ENCODE data around the gene ADRA2C. TPM values are rescaled to one million over a fixed set of nuclear protein-coding genes. Genes with fewer than 3 reads are reported as not detected.

Gene ADRA2C
- total RNA-seq, 1 experiment from 2014 or later = 18.5 TPM

DNA sequence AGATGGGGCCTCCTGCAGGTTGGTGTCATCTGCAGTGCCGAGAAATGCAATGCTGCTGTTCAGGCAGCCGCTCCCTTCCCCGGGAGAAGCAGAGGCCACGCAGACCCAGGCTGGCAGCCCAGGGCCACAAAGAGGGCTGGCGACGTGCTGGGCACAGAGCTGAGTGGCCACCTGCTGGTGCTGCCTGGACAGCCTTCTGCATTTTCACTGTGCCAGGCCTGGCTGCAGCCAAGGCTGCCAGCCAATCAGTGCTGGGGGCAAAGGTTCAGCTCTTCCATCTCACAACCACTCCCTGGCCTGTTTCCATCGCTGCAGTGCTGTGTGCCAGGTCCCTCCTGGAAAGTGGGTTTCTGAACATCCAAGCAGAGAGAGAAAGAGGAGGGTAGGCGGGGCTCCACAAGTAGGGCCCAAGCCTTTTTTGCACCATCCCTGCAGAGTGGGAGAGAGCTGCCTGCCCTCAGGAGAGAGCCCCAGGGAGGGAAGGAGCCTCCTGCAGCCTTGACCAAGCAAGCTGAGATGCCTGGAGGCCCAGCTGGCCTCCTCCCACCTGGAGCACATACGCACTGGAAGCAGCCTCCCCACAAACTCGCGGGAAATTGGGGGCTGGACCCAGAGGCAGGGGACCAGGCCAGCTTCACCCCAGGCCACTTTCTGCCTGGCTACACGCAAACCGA lies 20.1 kb downstream of the ADRA2C start:
- H3K36me3 ChIP-seq = no peaks in the 10 kb centered on the region
- no peak overlapping the region for H3K27ac ChIP-seq
- no peak overlapping the region for H3K4me3 ChIP-seq
- H3K9me3 ChIP-seq (replicated peaks) = no peaks in the 10 kb centered on the region
- H3K27me3 ChIP-seq = peaks cover 3% of the 10 kb centered on the region; the same call in 1 of the 2 replicates
- no peak for DNase-seq
- peaks cover 17% of the 10 kb centered on the region for H3K4me1 ChIP-seq

DNA sequence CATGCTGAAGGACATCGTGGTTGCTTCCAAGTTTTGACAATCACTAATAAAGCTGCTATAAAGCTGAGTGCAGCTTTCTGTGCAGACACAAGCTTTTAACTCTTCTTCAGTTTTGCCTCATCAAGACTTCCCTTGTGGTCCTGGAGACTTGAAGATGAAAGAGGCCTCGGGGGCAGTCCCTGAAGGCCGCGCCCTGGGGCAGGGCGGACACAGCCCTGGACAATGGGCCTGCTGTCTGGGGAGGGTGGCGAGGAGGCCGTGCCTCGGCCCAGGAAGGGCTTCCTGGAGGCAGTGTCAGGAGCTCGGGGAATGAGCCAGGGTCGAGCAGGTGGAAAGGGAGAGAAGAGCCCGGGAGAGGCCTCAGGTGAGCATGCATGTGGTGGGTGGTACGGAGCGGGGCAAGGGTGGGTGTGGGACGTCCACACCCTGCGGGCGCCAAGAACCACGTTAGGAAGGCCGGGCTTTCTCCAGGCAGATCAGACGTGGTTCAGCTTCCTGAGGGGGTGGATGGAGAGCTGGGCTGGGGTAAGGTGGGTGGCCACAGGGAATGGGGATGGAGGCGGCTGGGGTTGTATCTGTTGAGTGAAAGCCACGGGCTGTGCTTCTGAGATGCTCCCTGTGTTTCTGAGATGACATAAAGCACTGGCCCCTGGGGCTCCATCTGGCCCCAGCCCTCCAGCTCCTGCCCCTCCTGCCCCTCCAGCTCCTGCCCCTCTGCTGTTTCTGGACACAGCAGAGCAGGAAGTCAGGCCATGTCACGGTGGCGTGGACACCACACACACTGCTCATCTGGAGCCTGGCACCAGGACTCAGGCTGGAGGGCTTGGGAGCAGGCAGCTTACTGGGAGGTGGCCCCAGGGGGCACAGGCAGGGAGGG lies 21.5 kb downstream of the ADRA2C start:
- H3K27ac ChIP-seq = no peak overlapping the region
- no peak overlapping the region for H3K4me3 ChIP-seq
- no peaks in the 10 kb centered on the region for H3K9me3 ChIP-seq (replicated peaks)
- H3K36me3 ChIP-seq = no peaks in the 10 kb centered on the region
- H3K4me1 ChIP-seq = peaks cover 17% of the 10 kb centered on the region
- H3K27me3 ChIP-seq = no peaks in the 10 kb centered on the region; the same call in 1 of the 2 replicates
- DNase-seq = no peak

DNA sequence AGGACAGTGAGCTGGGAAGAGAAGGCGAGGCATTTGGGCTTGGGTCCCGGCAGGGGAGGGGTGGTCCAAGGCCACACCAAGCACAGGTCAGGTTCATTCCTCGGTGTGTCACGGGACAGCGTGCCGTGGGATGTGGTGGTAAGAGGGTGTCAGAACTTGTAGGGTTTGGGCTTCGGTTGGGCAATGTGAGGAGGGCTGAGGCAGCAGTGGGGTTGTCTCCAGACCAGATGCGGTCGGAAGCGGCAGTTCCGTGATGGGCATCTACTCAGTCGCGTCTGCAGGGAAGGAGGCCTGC lies 22.1 kb downstream of the ADRA2C start:
- Histone ChIP-seq H3K27me3 (no peaks in the 10 kb centered on the region; the same call in 1 of the 2 replicates), H3K36me3 (no peaks in the 10 kb centered on the region), H3K27ac (no peak overlapping the region), H3K4me1 (peaks cover 15% of the 10 kb centered on the region), H3K9me3 (replicated peaks) (no peaks in the 10 kb centered on the region), H3K4me3 (no peak overlapping the region)
- no peak for DNase-seq

GRCh38 chr4:3789587-3789986 lies 23.4 kb downstream of the ADRA2C start:
- Histone ChIP-seq H3K4me3 (no peak overlapping the region), H3K4me1 (peaks cover 5% of the 10 kb centered on the region), H3K27me3 (no peaks in the 10 kb centered on the region), H3K27ac (no peak overlapping the region), H3K36me3 (no peaks in the 10 kb centered on the region), H3K9me3 (replicated peaks) (0 out of 2 replicates have a peak, but pooled peaks cover 4% of the 10 kb centered on the region)
- no peak for DNase-seq

- H3K9me3 ChIP-seq (replicated peaks) = 0 out of 2 replicates have a peak, but pooled peaks cover 4% of the 10 kb centered on the region
- no peaks in the 10 kb centered on the region for H3K36me3 ChIP-seq
- peaks cover under 1% of the 10 kb centered on the region for H3K4me1 ChIP-seq
- no peak overlapping the region for H3K27ac ChIP-seq
- H3K27me3 ChIP-seq = no peaks in the 10 kb centered on the region
- no peak for DNase-seq
- H3K4me3 ChIP-seq = no peak overlapping the region
Observed at GRCh38 chr4:3790006-3790561, 23.9 kb downstream of the ADRA2C start.

GRCh38 chr4:3791256-3791655 lies 25.1 kb downstream of the ADRA2C start:
- no peaks in the 10 kb centered on the region for H3K27me3 ChIP-seq
- H3K27ac ChIP-seq = no peak overlapping the region
- DNase-seq = no peak
- no peak overlapping the region for H3K4me3 ChIP-seq
- no peaks in the 10 kb centered on the region for H3K36me3 ChIP-seq
- H3K9me3 ChIP-seq (replicated peaks) = 0 out of 2 replicates have a peak, but pooled peaks cover 4% of the 10 kb centered on the region
- no peaks in the 10 kb centered on the region for H3K4me1 ChIP-seq

GRCh38 chr4:3791910-3792542 lies 25.8 kb downstream of the ADRA2C start:
- Histone ChIP-seq H3K4me1 (no peaks in the 10 kb centered on the region), H3K27me3 (no peaks in the 10 kb centered on the region), H3K9me3 (replicated peaks) (0 out of 2 replicates have a peak, but pooled peaks cover 4% of the 10 kb centered on the region), H3K4me3 (no peak overlapping the region), H3K36me3 (no peaks in the 10 kb centered on the region), H3K27ac (no peak overlapping the region)
- DNase-seq = peak; percentile 67 to 68

DNA sequence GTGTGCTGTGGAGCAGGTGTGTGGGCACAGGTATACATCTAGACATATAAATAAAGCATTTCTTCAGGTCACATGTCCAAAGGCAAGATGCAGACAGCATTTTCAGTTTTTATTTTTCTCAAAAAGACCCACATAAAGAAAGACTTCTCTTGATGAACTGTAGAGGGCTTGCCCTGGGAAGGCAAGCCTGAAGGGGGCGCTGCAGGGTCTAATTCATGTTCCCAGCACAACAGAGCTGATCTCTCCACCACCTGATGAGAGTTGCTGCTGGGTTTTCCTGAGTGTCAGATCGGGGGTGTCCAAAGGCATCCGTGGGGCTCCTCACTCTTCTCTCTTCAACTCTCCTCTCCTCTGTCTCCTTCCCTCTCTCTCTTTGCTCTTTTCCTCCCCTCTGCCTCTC lies 26.6 kb downstream of the ADRA2C start:
- H3K4me1 ChIP-seq = no peaks in the 10 kb centered on the region
- 0 out of 2 replicates have a peak, but pooled peaks cover 4% of the 10 kb centered on the region for H3K9me3 ChIP-seq (replicated peaks)
- no peak overlapping the region for H3K4me3 ChIP-seq
- no peaks in the 10 kb centered on the region for H3K27me3 ChIP-seq
- no peaks in the 10 kb centered on the region for H3K36me3 ChIP-seq
- peak; percentile 42 to 53 for DNase-seq
- no peak overlapping the region for H3K27ac ChIP-seq

DNA sequence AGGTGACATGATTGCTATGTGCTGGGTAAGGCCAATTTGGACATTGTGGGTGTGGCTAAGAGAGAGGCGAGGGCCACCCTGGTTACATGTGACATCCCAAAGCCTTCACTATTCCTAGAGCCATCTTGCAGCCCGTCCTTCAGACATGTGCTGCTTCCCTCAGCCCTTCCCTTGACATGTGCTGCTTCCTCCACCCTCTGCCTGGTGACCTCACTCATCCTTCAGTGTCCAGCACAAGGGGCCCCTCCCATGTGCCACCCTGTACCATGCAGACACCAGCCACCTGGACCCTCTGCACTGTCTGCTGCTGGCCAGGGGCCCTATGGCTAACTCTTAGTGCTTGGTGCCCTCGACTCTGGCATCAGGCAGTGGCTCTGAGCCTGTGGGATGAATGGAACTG lies 27.4 kb downstream of the ADRA2C start:
- H3K36me3 ChIP-seq = no peaks in the 10 kb centered on the region
- H3K4me3 ChIP-seq = no peak overlapping the region
- no peak for DNase-seq
- H3K27me3 ChIP-seq = no peaks in the 10 kb centered on the region
- no peak overlapping the region for H3K27ac ChIP-seq
- no peaks in the 10 kb centered on the region for H3K4me1 ChIP-seq
- 0 out of 2 replicates have a peak, but pooled peaks cover 4% of the 10 kb centered on the region for H3K9me3 ChIP-seq (replicated peaks)

DNA sequence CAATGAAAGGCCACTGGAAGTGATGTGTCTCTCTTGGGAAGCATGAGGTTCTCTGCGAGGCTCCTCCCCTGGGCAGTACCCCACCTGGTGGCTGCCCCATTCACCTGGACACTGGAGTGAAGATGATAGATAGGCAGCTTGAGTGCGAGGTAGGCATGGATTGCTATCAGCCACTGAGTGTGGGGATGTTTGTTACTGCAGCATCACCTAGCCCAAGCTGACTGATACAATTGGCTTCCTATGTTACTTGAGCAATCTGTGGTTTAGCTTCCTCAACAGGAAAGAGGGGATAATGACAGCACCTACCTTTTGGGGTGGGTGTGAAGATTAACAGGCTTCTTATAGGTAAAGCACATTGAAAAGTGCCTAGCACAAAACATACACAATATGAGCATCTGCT lies 30.8 kb downstream of the ADRA2C start:
- Histone ChIP-seq H3K4me1 (no peaks in the 10 kb centered on the region), H3K4me3 (no peak overlapping the region), H3K36me3 (no peaks in the 10 kb centered on the region), H3K27ac (no peak overlapping the region), H3K27me3 (no peaks in the 10 kb centered on the region), H3K9me3 (replicated peaks) (0 out of 2 replicates have a peak, but pooled peaks cover 4% of the 10 kb centered on the region)
- no peak for DNase-seq

GRCh38 chr4:3797831-3798790 lies 31.9 kb downstream of the ADRA2C start:
- Histone ChIP-seq H3K9me3 (replicated peaks) (0 out of 2 replicates have a peak, but pooled peaks cover 4% of the 10 kb centered on the region), H3K4me1 (peaks cover 10% of the 10 kb centered on the region), H3K4me3 (no peak overlapping the region), H3K27me3 (no peaks in the 10 kb centered on the region), H3K36me3 (no peaks in the 10 kb centered on the region), H3K27ac (no peak overlapping the region)
- no peak for DNase-seq

DNA sequence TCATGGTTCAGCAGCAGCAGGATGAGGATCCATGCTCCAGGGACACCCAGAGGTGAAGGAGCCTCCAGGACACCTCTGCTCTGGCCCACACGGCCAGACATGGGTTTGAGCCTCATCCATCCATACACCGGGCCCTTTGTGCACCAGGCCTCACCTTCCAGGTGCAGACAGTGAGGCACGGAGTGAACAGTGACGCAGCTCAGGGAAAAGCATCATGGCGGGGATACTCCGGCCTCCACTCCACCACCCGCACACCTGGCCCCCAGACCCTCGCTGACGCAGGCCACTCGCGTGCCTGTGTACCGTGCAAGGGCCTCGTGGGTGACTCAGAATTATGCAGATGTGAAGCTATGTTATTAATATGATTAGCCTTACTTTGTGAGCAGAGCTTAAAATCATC lies 33.3 kb downstream of the ADRA2C start:
- Histone ChIP-seq H3K36me3 (no peaks in the 10 kb centered on the region), H3K4me1 (peaks cover 15% of the 10 kb centered on the region), H3K27me3 (no peaks in the 10 kb centered on the region), H3K9me3 (replicated peaks) (no peaks in the 10 kb centered on the region), H3K4me3 (no peak overlapping the region), H3K27ac (no peak overlapping the region)
- no peak for DNase-seq

DNA sequence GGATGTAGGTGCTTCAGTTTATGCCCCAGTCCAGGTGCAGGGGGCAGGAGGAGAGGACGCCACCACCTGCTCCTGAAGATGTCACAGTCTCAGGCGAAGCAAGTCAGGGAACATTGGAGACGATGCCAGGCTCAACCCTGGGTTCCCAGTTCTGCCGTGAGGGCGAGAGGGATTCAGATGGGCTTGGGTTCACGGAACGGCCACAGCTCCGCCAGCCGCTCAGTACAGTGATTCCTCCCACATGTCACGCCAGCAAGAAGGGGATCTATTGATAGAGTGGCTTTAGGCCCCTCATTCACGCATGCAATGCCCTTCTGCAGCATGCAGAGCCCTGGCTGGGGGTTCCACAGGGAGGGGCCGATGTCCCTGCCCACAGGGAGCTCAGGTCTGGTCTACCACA lies 34.2 kb downstream of the ADRA2C start:
- Histone ChIP-seq H3K4me3 (no peak overlapping the region), H3K27ac (no peak overlapping the region), H3K4me1 (peaks cover 15% of the 10 kb centered on the region), H3K9me3 (replicated peaks) (no peaks in the 10 kb centered on the region), H3K27me3 (no peaks in the 10 kb centered on the region), H3K36me3 (no peaks in the 10 kb centered on the region)
- no peak for DNase-seq

DNA sequence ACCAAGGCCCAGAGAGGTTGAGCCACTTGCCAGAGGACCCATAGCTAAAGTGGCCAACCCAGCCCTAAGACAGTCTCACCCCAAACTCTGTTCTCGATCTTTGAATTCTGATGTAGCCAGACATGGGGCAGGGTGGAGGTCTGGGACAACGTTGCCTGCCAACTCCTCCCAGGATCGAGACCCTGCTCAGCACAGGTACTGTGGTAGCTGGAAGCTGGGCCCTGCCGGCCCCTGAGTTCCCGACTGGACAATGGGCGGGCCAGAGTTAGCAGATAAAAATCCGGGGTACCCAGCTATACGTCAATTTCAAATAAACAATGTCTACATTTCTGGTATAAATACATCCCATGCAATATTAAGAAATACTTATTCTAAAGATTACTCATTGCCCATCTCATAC lies 35.3 kb downstream of the ADRA2C start:
- Histone ChIP-seq H3K4me1 (peaks cover 15% of the 10 kb centered on the region), H3K27me3 (no peaks in the 10 kb centered on the region), H3K4me3 (no peak overlapping the region), H3K27ac (no peak overlapping the region; the same call in 1 of the 2 replicates), H3K36me3 (no peaks in the 10 kb centered on the region), H3K9me3 (replicated peaks) (no peaks in the 10 kb centered on the region)
- DNase-seq = no peak
